AG09319 (cell line): ENCODE data around the gene ZNF483.

Source experiments
- DNase-seq: peaks from one replicate; pipeline ENCODE4 v3.0.0-alpha.2; 2010; ENCODE audit warnings: low read depth; ENCODE audit errors: extremely low read depth
- TF ChIP-seq, protein P1 (sequence below): IDR thresholded peaks from 2 replicates; pipeline ENCODE4 v1.5.1; 2011; ENCODE audit warnings: low read depth, mild to moderate bottlenecking, inconsistent platforms, low read length, moderate library complexity

The ZNF483 gene

DNA sequence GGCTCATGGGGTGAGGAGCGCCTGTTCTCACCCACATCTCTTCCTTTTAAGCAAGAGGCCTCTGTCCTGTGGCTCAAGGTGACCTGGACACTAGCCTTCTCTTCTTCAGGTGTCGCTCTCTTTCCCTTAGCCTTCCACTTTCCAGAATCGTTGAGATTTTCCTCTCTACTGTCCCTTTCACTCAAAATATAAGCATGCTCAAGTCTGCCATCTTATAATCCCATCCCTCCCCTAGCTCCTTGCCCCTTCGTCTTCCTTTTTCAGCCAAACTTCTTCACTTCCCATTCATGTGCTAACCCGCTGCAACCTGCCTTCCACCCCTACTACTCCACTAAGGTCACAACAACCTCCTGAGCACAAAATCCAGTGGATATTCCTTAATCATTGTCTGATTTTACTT lies 61.4 kb downstream of the ZNF483 start:
- TF ChIP-seq, protein P1, sequence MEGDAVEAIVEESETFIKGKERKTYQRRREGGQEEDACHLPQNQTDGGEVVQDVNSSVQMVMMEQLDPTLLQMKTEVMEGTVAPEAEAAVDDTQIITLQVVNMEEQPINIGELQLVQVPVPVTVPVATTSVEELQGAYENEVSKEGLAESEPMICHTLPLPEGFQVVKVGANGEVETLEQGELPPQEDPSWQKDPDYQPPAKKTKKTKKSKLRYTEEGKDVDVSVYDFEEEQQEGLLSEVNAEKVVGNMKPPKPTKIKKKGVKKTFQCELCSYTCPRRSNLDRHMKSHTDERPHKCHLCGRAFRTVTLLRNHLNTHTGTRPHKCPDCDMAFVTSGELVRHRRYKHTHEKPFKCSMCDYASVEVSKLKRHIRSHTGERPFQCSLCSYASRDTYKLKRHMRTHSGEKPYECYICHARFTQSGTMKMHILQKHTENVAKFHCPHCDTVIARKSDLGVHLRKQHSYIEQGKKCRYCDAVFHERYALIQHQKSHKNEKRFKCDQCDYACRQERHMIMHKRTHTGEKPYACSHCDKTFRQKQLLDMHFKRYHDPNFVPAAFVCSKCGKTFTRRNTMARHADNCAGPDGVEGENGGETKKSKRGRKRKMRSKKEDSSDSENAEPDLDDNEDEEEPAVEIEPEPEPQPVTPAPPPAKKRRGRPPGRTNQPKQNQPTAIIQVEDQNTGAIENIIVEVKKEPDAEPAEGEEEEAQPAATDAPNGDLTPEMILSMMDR = no peak
- DNase-seq = no peak

DNA sequence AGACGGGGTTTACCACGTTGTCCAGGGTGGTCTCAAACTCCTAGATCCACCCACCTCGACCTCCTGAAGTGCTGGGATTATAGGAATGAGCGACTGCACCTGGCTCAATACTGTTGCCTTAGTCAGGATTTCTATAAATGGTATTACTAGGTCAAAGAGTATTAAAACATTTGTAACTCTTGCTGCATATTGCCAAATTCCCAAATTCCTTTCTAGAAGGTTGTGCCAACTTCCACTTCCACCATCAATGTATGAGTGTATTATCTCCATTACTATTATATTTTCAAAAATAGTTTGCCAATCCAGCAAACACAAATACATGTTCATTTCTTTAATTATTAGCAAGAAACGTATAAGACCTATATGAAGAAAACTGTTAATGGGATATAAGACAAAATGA lies 63.9 kb downstream of the ZNF483 start:
- TF ChIP-seq, protein P1 = no peak
- no peak for DNase-seq

DNA sequence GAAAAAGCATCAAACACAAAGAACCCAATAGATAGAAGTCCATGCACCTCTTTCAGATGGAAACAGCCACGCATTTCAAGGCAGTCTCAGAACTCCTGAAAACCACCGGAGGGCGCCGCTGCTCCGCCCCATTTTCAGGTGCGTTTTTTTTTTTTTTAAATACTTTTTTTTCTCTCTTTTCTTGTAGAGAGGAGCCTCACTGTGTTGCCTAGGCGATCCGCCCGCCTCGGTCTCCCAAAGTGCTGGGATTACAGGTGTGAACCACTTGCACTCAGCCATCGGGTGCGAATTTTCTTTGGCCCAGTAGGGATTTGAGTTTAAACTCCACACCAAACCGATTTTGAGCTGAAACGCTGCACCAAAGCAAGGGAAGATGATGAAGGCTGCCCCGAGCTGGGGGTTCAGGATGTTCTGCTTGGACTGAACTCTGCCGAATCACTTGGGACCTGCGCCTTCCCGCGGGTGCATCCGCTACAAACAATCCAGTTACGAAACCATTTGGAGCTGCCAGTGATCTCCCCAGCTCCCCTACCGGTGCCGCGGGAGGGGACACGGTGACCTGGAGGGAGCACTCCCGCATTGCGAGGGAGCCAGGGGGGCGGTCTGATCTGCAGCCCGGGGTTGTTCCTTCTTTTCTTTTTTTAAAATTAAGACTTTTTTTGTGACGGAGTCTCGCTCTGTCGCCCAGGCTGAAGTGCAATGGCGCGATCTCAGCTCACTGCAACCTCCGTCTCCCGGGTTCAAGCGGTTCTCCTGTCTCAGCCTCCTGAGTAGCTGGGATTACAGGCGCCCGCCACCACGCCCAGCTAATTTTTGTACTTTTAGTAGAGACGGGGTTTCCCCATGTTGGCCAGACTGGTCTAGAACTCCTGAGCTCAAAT lies 73.1 kb downstream of the ZNF483 start:
- peak; percentile 39 for DNase-seq
- TF ChIP-seq, protein P1 = peak; percentile 70

DNA sequence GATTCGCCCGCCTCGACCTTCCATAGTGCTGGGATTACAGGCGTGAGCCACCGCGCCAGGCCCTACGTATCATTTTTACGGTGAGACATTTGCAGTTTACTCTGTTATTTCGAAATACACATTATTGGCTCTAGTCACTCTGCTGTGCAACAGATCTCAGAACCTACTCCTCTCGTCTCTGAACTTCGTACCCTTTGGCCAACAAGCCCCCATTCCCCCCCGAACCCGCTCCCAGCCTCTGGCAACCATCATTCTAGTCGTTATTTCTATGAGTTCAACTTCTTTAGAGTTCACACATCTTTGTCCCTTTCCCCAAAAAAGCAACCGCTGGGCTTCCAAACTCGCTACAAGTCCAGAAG lies 73.7 kb downstream of the ZNF483 start:
- no peak for DNase-seq
- TF ChIP-seq, protein P1 = no peak

DNA sequence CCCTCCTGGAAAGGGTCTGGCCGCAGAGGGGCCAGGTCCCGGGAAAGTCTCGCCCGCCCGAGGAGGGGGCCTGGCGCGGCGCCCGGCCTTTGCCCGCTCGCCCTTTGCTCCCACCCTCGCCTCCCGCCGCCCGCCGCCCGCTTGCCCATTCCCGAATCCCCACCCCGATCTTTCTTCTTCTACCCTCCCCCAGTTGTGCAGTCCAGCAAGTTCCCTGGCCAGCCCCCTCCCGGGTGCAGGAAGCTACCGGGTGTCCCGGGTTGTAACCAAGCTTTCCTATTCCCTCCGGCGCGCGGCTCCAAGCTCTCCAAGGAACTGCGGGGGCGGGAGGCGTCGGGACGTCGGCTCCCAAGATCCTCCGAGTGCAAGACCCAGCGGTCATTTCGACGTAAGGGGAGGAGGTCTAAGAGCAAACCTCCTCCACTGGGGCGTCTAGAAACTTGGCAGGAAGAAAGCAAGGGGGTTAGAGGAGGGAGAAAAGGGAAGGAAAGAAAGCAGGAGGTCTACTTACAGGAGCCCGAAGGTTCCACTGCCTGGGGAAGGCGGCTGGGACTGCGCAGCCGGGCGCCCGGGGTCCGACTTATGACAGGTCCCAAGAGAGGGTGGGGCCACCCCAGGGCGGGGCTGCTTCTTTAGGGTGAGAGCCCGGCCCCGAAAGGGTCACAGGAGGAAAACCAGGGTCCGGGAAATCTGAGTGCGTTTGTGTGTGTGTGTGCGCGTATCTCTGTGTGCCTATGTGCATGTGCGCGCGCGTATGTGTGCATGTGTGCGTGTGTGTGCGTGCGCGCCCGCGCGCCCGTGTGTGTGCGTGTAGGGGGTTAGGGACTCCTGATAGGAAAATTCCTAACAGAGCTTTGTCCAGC lies 74.3 kb downstream of the ZNF483 start, which contains the start of gene PTGR1:
PTGR1 (minus strand) TSS at position 556 of the 863 bp plus-strand sequence. CDS start 2,225 bp downstream, outside the sequence.
- TF ChIP-seq, protein P1 = no peak
- peak; percentile 65 for DNase-seq

DNA sequence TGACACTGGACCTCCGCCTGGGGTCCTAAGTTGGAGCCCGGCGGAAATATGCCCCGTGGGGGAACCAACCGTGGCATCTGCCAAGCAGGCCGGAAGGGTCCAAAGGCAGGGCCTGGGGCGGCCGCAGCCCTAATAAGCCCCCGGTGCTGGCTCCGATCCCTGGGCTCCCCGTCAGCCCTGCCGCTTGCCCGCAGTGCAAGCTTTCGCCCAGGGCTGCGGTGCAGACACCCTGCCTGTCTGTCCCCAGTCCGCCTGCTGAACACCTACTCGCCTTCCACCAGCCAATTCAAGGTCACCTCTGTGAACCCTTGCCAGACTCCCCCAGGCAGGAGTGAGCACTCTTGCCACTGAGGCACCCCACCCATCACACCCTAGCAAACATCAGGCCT lies 75.0 kb downstream of the ZNF483 start:
- TF ChIP-seq, protein P1 = no peak
- DNase-seq = no peak
